Fibroblast of lung (primary cell): ENCODE results near the gene ARL6. TPM values are rescaled to one million over a fixed set of nuclear protein-coding genes. Genes with fewer than 3 reads are reported as not detected.

ENCODE experiments used
- DNase-seq, 2 donors: peaks; one replicate each; pipeline versions ENCODE4 v3.0.0 to v3.0.0-alpha.2; 2010; ENCODE audit warnings: low read depth in 2 of 2
- H2AFZ ChIP-seq: 2 replicates; pipeline ENCODE4 v1.5.1; 2012; ENCODE audit warnings: low read length, control low read depth, inconsistent platforms
- H3K27ac ChIP-seq: 2 replicates; pipeline ENCODE4 v1.5.1; 2011; ENCODE audit warnings: low read length, control low read depth; ENCODE audit not compliant: insufficient read depth
- H3K27me3 ChIP-seq: 2 replicates; pipeline ENCODE4 v1.5.1; 2011; ENCODE audit warnings: mild to moderate bottlenecking, low read length; ENCODE audit not compliant: control insufficient read depth, insufficient read depth
- H3K36me3 ChIP-seq: 2 replicates; pipeline ENCODE4 v1.5.1; 2011; ENCODE audit warnings: low read length; ENCODE audit not compliant: control insufficient read depth, insufficient read depth
- H3K4me1 ChIP-seq: 2 replicates; pipeline ENCODE4 v1.5.1; 2011; ENCODE audit warnings: low read length; ENCODE audit not compliant: control insufficient read depth, insufficient read depth; ENCODE audit errors: extremely low read depth
- H3K4me2 ChIP-seq: 2 replicates; pipeline ENCODE4 v1.5.1; 2011; ENCODE audit warnings: low read length, control low read depth; ENCODE audit not compliant: insufficient read depth; ENCODE audit errors: extremely low read depth
- H3K4me3 ChIP-seq, 4 experiments: fragments of 200-600 bp in 1 of 4; sonication (generic) in 1 of 4; replicated peaks in 1 of 4; 2 replicates each; pipeline ENCODE4 v1.5.1; 2011 to 2016; ENCODE audit warnings: low read length in 4 of 4, low read depth in 3 of 4, mild to moderate bottlenecking in 3 of 4, control low read depth in 2 of 4, inconsistent platforms in 1 of 4, mixed read lengths in 1 of 4; ENCODE audit not compliant: insufficient read depth in 1 of 4; ENCODE audit errors: control extremely low read depth in 1 of 4
- H3K79me2 ChIP-seq: 2 replicates; pipeline ENCODE4 v1.5.1; 2012; ENCODE audit warnings: mild to moderate bottlenecking, low read length, inconsistent platforms; ENCODE audit not compliant: control insufficient read depth, insufficient read depth
- H3K9ac ChIP-seq: 2 replicates; pipeline ENCODE4 v1.5.1; 2011; ENCODE audit warnings: mild to moderate bottlenecking, low read length, control low read depth; ENCODE audit not compliant: insufficient read depth
- H3K9me3 ChIP-seq: 2 replicates; pipeline ENCODE4 v1.5.1; 2012; ENCODE audit warnings: low read depth, low read length; ENCODE audit not compliant: control insufficient read depth, insufficient read depth
- H4K20me1 ChIP-seq: 2 replicates; pipeline ENCODE4 v1.5.1; 2011; ENCODE audit warnings: low read length; ENCODE audit not compliant: control insufficient read depth, insufficient read depth; ENCODE audit errors: extremely low read depth
- CTCF ChIP-seq, 2 donors: IDR thresholded peaks in 1 of 2; conservative IDR thresholded peaks in 1 of 2; 1 replicate in 1 of 2; 2 replicates in 1 of 2; pipeline ENCODE4 v1.5.1; 2011 to 2012; ENCODE audit warnings: low read length in 2 of 2, control low read depth in 1 of 2, inconsistent platforms in 1 of 2, low read depth in 1 of 2, mild to moderate bottlenecking in 1 of 2
- EZH2 ChIP-seq: IDR thresholded peaks from 2 replicates; pipeline ENCODE4 v1.5.1; 2012; ENCODE audit warnings: low read length, control low read depth, mild to moderate bottlenecking; ENCODE audit errors: missing control alignments
- polyA plus RNA-seq, 2 donors: library from polyadenylated mRNA; depleted of rRNA in 1 of 2; stranded (reverse) in 1 of 2; unstranded in 1 of 2; fragments of >200 nt; gene quantifications; 2 replicates each; pipeline ENCODE4 v1.2.1, GENCODE V29; 2011 to 2012; ENCODE audit warnings: missing spikeins in 1 of 2
- total RNA-seq: library from RNA; depleted of rRNA; stranded (reverse); fragments of >200 nt; gene quantifications from 2 replicates; pipeline ENCODE4 v1.2.1, GENCODE V29; 2014

ARL6 gene
- total and polyA plus RNA-seq, 2 donors (not counting 1 experiment from before 2014, with no cell fraction given) = 5.2 to 6.1 TPM

GRCh38 chr3:97823046-97824004 is 58.8 kb downstream of the ARL6 start:
- H3K27ac ChIP-seq = no peak overlapping the region
- H3K4me1 ChIP-seq = no peaks in the 10 kb centered on the region
- no peaks in the 10 kb centered on the region for H3K27me3 ChIP-seq
- DNase-seq = peak in 1 of 2 donors; percentile 11
- no peaks in the 10 kb centered on the region for H3K9me3 ChIP-seq
- peak overlapping the region; percentile 71 to 97 (median 89) for H3K4me3 ChIP-seq
- peaks cover 14% of the 10 kb centered on the region for H3K79me2 ChIP-seq
- H4K20me1 ChIP-seq = no peaks in the 10 kb centered on the region
- no peaks in the 10 kb centered on the region for H3K36me3 ChIP-seq
- peak overlapping the region; percentile 96 for H3K4me2 ChIP-seq
- H3K9ac ChIP-seq = peak overlapping the region; percentile 27
- peak overlapping the region; percentile 91 for H2AFZ ChIP-seq
- TF ChIP-seq CTCF (conservative IDR thresholded peaks at IDR 0.05 in 1 of 2, IDR thresholded peaks at IDR 0.05 in 1 of 2; ENCODE audit: low read depth in 1 of 2, low read length in 2 of 2) (no peak), EZH2 (no peak)

DNA sequence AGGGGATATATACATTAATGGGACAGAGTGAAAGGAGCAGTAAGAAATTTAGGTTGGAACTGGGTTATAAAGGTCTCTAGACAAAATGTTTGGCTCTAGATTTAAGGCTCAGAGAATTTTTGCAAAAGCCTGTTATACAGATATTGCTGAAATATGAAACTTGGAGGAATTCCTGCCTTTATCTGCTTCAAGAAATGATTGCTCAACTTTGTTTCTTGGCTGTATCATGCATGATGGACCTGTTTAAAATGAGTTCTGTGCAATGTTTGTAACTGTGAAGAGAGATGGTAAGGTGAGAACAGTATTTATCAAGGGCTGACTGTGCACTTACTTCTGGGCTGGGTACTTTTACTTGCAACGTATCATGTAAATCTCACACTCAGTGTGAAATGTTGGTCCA is 60.5 kb downstream of the ARL6 start:
- Histone ChIP-seq H3K27ac (no peak overlapping the region), H3K4me3 (peak overlapping the region in 2 of 4 experiments; percentile 1 to 10), H3K36me3 (no peaks in the 10 kb centered on the region), H3K9ac (no peak overlapping the region), H3K4me2 (no peak overlapping the region), H3K9me3 (no peaks in the 10 kb centered on the region), H3K4me1 (no peaks in the 10 kb centered on the region), H3K79me2 (peaks cover 14% of the 10 kb centered on the region), H4K20me1 (no peaks in the 10 kb centered on the region), H3K27me3 (no peaks in the 10 kb centered on the region), H2AFZ (no peak overlapping the region)
- TF ChIP-seq EZH2 (no peak), CTCF (conservative IDR thresholded peaks at IDR 0.05 in 1 of 2, IDR thresholded peaks at IDR 0.05 in 1 of 2; ENCODE audit: low read depth in 1 of 2, low read length in 2 of 2) (no peak)
- peak in 1 of 2 donors; percentile 28 for DNase-seq

DNA sequence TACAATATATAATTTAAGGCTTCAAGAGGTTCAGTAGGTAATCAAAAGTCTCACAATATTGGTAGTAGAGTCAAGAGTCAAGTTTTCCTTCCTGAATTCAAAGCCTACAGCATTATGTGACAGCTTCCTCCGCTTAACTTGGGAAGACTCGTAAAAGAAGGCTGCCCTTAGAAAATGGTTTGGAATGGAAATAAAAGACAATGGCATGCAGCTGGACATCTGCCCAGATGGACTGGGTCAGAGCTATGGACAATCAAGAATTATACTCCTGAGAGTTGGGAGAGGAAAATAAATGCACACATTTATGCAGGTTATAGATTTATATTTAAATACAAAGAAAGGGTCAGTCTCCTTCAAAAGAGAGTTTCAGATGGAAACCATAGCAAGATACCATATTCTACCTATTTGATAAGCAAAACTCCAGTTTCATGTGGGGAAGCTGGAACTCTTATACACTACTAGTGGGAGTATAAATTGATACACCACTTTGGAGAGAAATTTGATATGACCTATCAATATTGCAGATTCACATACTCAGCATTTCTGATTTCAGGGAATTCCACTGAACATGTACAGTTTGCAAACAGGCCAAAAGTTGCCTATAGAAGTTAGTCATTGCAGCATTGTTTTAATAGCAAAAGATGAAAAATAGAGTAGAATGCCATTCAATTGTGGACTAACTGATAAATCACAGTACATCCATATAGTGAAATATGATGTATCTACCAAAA is 63.3 kb downstream of the ARL6 start:
- no peaks in the 10 kb centered on the region for H3K9me3 ChIP-seq
- no peaks in the 10 kb centered on the region for H3K27me3 ChIP-seq
- no peaks in the 10 kb centered on the region for H4K20me1 ChIP-seq
- no peak overlapping the region for H3K9ac ChIP-seq
- H2AFZ ChIP-seq = no peak overlapping the region
- peak in 1 of 2 donors; percentile 33 for DNase-seq
- H3K4me2 ChIP-seq = no peak overlapping the region
- no peaks in the 10 kb centered on the region for H3K36me3 ChIP-seq
- H3K4me3 ChIP-seq = no peak overlapping the region
- H3K27ac ChIP-seq = no peak overlapping the region
- no peaks in the 10 kb centered on the region for H3K4me1 ChIP-seq
- peaks cover 10% of the 10 kb centered on the region for H3K79me2 ChIP-seq
- TF ChIP-seq EZH2 (no peak), CTCF (conservative IDR thresholded peaks at IDR 0.05 in 1 of 2, IDR thresholded peaks at IDR 0.05 in 1 of 2; ENCODE audit: low read depth in 1 of 2, low read length in 2 of 2) (no peak)
